GM23248 (cell line): ENCODE measurements around the gene PPP1R16B. TPM values are rescaled to one million over a fixed set of nuclear protein-coding genes. Genes with fewer than 3 reads are reported as not detected.

ENCODE experiments used
- DNase-seq: peaks from one replicate; pipeline ENCODE4 v3.0.0-alpha.2; 2015
- H2AFZ ChIP-seq: fragments of 200-600 bp; sonication (generic); 2 replicates; pipeline ENCODE4 v1.6.1; 2016; ENCODE audit warnings: antibody characterized with exemption
- H3F3A ChIP-seq: fragments of 200-600 bp; sonication (generic); 2 replicates; pipeline ENCODE4 v1.6.1; 2016; ENCODE audit warnings: mild to moderate bottlenecking, antibody characterized with exemption, mixed run types; ENCODE audit not compliant: insufficient read depth
- H3K27ac ChIP-seq: fragments of 200-600 bp; sonication (generic); 2 replicates; pipeline ENCODE4 v1.5.1; 2016; ENCODE audit warnings: mild to moderate bottlenecking
- H3K27me3 ChIP-seq: fragments of 200-600 bp; sonication (generic); replicated peaks from 2 replicates; pipeline ENCODE4 v1.6.1; 2016; ENCODE audit warnings: mild to moderate bottlenecking; ENCODE audit not compliant: insufficient read depth
- H3K36me3 ChIP-seq: fragments of 200-600 bp; sonication (generic); 2 replicates; pipeline ENCODE4 v1.6.1; 2016; ENCODE audit warnings: low read depth, mild to moderate bottlenecking
- H3K4me1 ChIP-seq: fragments of 200-600 bp; sonication (generic); 2 replicates; pipeline ENCODE4 v1.6.1; 2016; ENCODE audit warnings: mild to moderate bottlenecking; ENCODE audit not compliant: insufficient read depth
- H3K4me2 ChIP-seq: fragments of 200-600 bp; sonication (generic); one replicate; pipeline ENCODE4 v1.6.1; 2016; ENCODE audit warnings: mild to moderate bottlenecking; ENCODE audit not compliant: unreplicated experiment
- H3K4me3 ChIP-seq: fragments of 200-600 bp; sonication (generic); 2 replicates; pipeline ENCODE4 v1.5.1; 2016; ENCODE audit warnings: mild to moderate bottlenecking
- H3K79me2 ChIP-seq: fragments of 200-600 bp; sonication (generic); 2 replicates; pipeline ENCODE4 v1.6.1; 2016; ENCODE audit warnings: mild to moderate bottlenecking; ENCODE audit not compliant: insufficient read depth
- H3K9ac ChIP-seq: fragments of 200-600 bp; sonication (generic); 2 replicates; pipeline ENCODE4 v1.6.1; 2016; ENCODE audit warnings: mild to moderate bottlenecking
- H3K9me2 ChIP-seq: fragments of 200-600 bp; sonication (generic); 2 replicates; pipeline ENCODE4 v1.6.1; 2016; ENCODE audit warnings: mixed run types, mild to moderate bottlenecking, moderate library complexity; ENCODE audit not compliant: insufficient read depth
- H3K9me3 ChIP-seq: fragments of 200-600 bp; sonication (generic); one replicate; pipeline ENCODE4 v1.6.1; 2017; ENCODE audit warnings: low read depth
- H4K20me1 ChIP-seq: fragments of 200-600 bp; sonication (generic); 2 replicates; pipeline ENCODE4 v1.6.0; 2016; ENCODE audit not compliant: insufficient read depth
- EZH2 ChIP-seq: fragments of 200-600 bp; sonication (generic); IDR thresholded peaks from 2 replicates; pipeline ENCODE4 v1.6.1; 2018; ENCODE audit warnings: antibody characterized with exemption, mild to moderate bottlenecking; ENCODE audit not compliant: insufficient read depth, poor library complexity, severe bottlenecking
- EZH2phosphoT487 ChIP-seq: fragments of 200-600 bp; sonication (generic); IDR thresholded peaks from 2 replicates; pipeline ENCODE4 v1.6.1; 2018; ENCODE audit warnings: antibody characterized with exemption, moderate library complexity, mild to moderate bottlenecking, low read depth; ENCODE audit not compliant: insufficient read depth
- WGBS, 2 experiments: methylation state at CpG; one replicate each; pipeline ENCODE4 v1.1.6; 2015 to 2017; ENCODE audit warnings: low lambda C conversion rate in 2 of 2, low coverage in 1 of 2; ENCODE audit errors: missing lambda C conversion rate in 2 of 2; 5-methylcytosine and 5-hydroxymethylcytosine counted together
- in situ Hi-C: fragments of 300-500 bp; cut with MboI; formaldehyde crosslinking; loops from 2 replicates; pipeline ENCODE4 v1.15.0; 2020
- polyA plus RNA-seq: library from polyadenylated mRNA; unstranded; fragments of >200 nt; fragmentation: Nextera tagmentation; extraction: Ambion mirVana; gene quantifications from 2 replicates; pipeline ENCODE4 v1.2.1, GENCODE V29; 2016
- total RNA-seq: library from RNA; depleted of rRNA; stranded (reverse); fragments of >200 nt; shearing (Covaris generic); gene quantifications from 2 replicates; pipeline ENCODE4 v1.2.3, GENCODE V29; 2014

PPP1R16B gene
- total and polyA plus RNA-seq, 2 experiments from 2014 or later, result not detected

DNA sequence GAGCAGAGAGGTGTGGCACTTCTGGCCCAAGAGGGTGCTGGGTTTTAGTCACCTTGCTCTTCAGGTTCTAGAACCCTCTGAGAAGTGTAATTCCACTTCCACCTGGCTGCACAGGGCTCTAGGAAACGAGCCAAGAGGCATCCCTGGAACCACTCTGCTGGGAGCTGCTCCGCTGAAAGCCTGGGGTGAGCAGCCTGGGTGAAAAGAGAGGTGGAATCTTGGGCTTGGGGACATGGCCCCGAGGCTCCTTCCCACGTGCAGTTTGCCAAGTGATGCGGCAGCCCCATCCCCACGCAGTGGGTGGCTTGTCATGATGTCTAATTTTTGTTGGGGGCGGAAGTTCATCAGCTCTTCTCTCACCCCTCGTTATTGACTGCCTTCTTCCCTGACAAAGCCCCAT is 32.8 kb downstream of the PPP1R16B start:
- Histone ChIP-seq H2AFZ (no peak overlapping the region), H3K4me3 (no peak overlapping the region), H4K20me1 (no peaks in the 10 kb centered on the region), H3K36me3 (no peaks in the 10 kb centered on the region), H3K27me3 (no peaks in the 10 kb centered on the region; the same call in 1 of the 2 replicates), H3K9me2 (no peaks in the 10 kb centered on the region), H3F3A (no peaks in the 10 kb centered on the region), H3K4me1 (no peaks in the 10 kb centered on the region), H3K9ac (no peak overlapping the region), H3K4me2 (no peak overlapping the region), H3K79me2 (no peaks in the 10 kb centered on the region), H3K27ac (no peak overlapping the region), H3K9me3 (no peaks in the 10 kb centered on the region)
- WGBS, 2 experiments, result 30 to 42% methylated on average over 8 of the region's 8 CpGs
- TF ChIP-seq EZH2, result no peak
- no peak for TF ChIP-seq EZH2phosphoT487
- no peak for DNase-seq
- in situ Hi-C loops, result no loop called here

DNA sequence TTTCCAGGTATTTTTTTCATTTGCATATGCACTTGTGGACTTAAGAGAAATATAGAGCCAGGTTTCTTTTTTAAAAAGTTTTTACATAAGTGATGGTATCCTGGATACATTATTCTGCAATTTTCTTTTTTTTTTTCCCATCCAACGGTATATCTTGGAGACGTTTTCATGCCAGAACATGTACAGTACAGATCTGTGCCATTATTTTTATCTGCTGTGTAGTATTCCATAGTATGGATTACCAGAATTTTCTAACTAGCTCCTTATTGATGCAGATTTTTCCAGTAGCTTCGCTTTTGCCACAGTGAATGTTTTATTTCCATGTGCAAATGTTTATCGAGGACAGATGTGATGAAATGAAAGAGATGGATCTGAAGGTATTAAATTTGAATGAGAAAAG is 34.1 kb downstream of the PPP1R16B start:
- no peaks in the 10 kb centered on the region for H3K79me2 ChIP-seq
- no peak overlapping the region for H3K9ac ChIP-seq
- H3K27me3 ChIP-seq, result peaks cover 9% of the 10 kb centered on the region
- H3K9me2 ChIP-seq, result no peaks in the 10 kb centered on the region
- TF ChIP-seq EZH2 (no peak), EZH2phosphoT487 (no peak)
- H3K27ac ChIP-seq, result no peak overlapping the region
- no peaks in the 10 kb centered on the region for H3K4me1 ChIP-seq
- H3K36me3 ChIP-seq, result no peaks in the 10 kb centered on the region
- H4K20me1 ChIP-seq, result no peaks in the 10 kb centered on the region
- DNase-seq, result no peak
- no peak overlapping the region for H3K4me3 ChIP-seq
- no peak overlapping the region for H2AFZ ChIP-seq
- 27 to 31% methylated on average over 4 of the region's 4 CpGs for WGBS, 2 experiments
- H3F3A ChIP-seq, result no peaks in the 10 kb centered on the region
- no peak overlapping the region for H3K4me2 ChIP-seq
- H3K9me3 ChIP-seq, result no peaks in the 10 kb centered on the region
- in situ Hi-C loops, result no loop called here

DNA sequence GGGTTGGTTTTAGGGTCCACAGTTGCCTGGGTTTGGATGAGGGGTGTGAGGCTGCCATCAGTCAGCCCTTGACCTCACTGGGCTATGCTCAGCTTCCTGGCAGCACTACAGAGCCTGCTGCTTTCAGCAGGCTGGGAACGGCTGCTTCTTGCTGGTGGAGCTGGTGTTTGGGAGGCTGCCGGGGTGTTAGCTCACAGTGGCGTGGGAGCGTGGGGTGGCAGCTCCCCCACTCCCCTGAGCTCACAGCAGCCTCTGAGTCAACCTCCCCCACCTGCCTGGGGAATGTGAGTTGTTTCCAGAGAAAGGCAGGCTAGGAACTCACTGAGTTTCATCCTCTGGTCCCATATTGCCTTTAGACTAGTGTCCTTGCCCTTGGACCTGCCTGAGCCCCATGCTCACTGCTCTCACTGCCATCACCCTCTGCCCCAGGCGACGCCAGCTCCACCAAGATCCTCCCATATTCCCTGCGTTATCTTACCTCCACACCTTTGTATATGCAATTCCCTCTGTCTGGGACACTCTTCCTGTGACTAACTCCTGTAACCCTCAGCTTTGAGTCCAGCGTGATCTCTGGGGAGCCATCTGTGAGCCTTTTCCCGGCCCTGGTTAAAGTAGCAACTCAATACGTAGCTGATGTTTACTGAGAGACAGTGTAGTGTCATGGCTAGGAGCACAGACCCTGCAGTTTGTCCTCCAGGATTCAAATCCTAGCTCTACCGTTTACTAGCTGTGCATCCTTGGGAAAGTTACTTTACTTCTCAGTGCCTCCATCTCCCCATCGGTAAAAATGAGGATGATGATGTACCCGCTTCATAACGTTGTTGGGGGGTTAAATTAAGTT is 34.8 kb downstream of the PPP1R16B start:
- Histone ChIP-seq H3K9ac (no peak overlapping the region), H3K27ac (no peak overlapping the region), H3K79me2 (no peaks in the 10 kb centered on the region), H3K4me2 (no peak overlapping the region), H2AFZ (no peak overlapping the region), H3F3A (no peaks in the 10 kb centered on the region), H3K36me3 (no peaks in the 10 kb centered on the region), H3K9me3 (no peaks in the 10 kb centered on the region), H3K4me1 (no peaks in the 10 kb centered on the region), H4K20me1 (no peaks in the 10 kb centered on the region), H3K9me2 (no peaks in the 10 kb centered on the region), H3K4me3 (no peak overlapping the region), H3K27me3 (peaks cover 9% of the 10 kb centered on the region)
- WGBS, 2 experiments, result 39 to 45% methylated on average over 14 of the region's 14 CpGs
- peak; percentile 50 for DNase-seq
- TF ChIP-seq EZH2phosphoT487, result no peak
- no peak for TF ChIP-seq EZH2
- in situ Hi-C loops, result no loop called here

DNA sequence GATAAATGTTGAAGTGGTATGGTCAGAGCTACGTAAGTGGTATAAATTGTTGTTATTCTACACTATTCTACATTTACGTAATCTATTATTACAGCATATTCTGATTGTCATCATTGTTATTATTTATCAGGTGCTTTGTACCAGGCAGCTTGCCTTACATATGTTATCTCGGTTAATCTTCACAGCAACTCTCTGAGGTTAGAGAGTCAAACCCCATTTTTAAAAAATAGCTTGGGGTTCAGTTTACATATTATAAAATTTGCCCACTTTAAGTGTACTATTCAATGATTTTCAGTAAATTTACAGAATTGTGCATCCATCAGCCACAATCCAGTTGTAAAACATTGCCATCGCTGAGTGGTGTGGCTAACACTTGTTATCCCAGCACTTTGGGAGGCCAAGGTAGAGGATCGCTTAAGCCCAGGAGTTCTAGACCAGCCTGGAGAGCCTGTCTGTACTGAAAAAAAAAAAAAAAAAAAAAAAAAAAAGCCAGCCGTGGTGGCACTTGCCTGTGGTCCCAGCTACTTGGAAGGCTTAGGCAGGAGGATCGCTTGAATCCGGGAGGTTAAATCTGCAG is 35.5 kb downstream of the PPP1R16B start:
- Histone ChIP-seq H3K79me2 (no peaks in the 10 kb centered on the region), H3F3A (no peaks in the 10 kb centered on the region), H3K27me3 (peaks cover 9% of the 10 kb centered on the region), H3K4me2 (no peak overlapping the region), H3K4me1 (no peaks in the 10 kb centered on the region), H3K9ac (no peak overlapping the region), H3K9me2 (no peaks in the 10 kb centered on the region), H3K9me3 (no peaks in the 10 kb centered on the region), H3K27ac (no peak overlapping the region), H4K20me1 (no peaks in the 10 kb centered on the region), H2AFZ (no peak overlapping the region), H3K36me3 (no peaks in the 10 kb centered on the region), H3K4me3 (no peak overlapping the region)
- 42 to 44% methylated on average over 8 of the region's 8 CpGs for WGBS, 2 experiments
- in situ Hi-C loops, result no loop called here
- no peak for DNase-seq
- no peak for TF ChIP-seq EZH2
- TF ChIP-seq EZH2phosphoT487, result no peak
